ENCODE results near the gene DDX41.

DDX41 gene

GRCh38 chr5:177545487-177546257 lies 28.9 kb upstream of the DDX41 start:
- Histone ChIP-seq H3K4me3 (ENCODE audit: insufficient read length, low read depth) (no peak overlapping the region), H3K9ac (ENCODE audit: insufficient read length, low read depth) (no peak overlapping the region), H3K9me3 (ENCODE audit: insufficient read depth, low read length) (no peaks in the 10 kb centered on the region), H3K4me1 (ENCODE audit: insufficient read depth, insufficient read length) (peaks cover 6% of the 10 kb centered on the region), H3K36me3 (ENCODE audit: insufficient read depth, insufficient read length, low read length) (peaks cover 41% of the 10 kb centered on the region), H3K27me3 (ENCODE audit: insufficient read depth, insufficient read length) (no peaks in the 10 kb centered on the region)
- TF ChIP-seq ZNF274 (IDR thresholded peaks at IDR 0.05; ENCODE audit: low read depth, low read length): no peak
- TF ChIP-seq SUZ12 (IDR thresholded peaks at IDR 0.05; ENCODE audit: extremely low read depth, insufficient read depth, insufficient read length): no peak
- no peak for TF ChIP-seq YY1 (IDR thresholded peaks at IDR 0.05; ENCODE audit: insufficient read depth, insufficient read length)
- DNase-seq (ENCODE audit: low read depth, low spot score): no peak

GRCh38 chr5:177542816-177543465 lies 26.2 kb upstream of the DDX41 start:
- Histone ChIP-seq H3K36me3 (ENCODE audit: insufficient read depth, insufficient read length, low read length) (peaks cover 43% of the 10 kb centered on the region), H3K4me1 (ENCODE audit: insufficient read depth, insufficient read length) (peaks cover 14% of the 10 kb centered on the region), H3K9ac (ENCODE audit: insufficient read length, low read depth) (no peak overlapping the region), H3K9me3 (ENCODE audit: insufficient read depth, low read length) (no peaks in the 10 kb centered on the region), H3K27me3 (ENCODE audit: insufficient read depth, insufficient read length) (no peaks in the 10 kb centered on the region), H3K4me3 (ENCODE audit: insufficient read length, low read depth) (no peak overlapping the region)
- no peak for TF ChIP-seq ZNF274 (IDR thresholded peaks at IDR 0.05; ENCODE audit: low read depth, low read length)
- no peak for TF ChIP-seq SUZ12 (IDR thresholded peaks at IDR 0.05; ENCODE audit: extremely low read depth, insufficient read depth, insufficient read length)
- DNase-seq (ENCODE audit: low read depth, low spot score): no peak

DNA sequence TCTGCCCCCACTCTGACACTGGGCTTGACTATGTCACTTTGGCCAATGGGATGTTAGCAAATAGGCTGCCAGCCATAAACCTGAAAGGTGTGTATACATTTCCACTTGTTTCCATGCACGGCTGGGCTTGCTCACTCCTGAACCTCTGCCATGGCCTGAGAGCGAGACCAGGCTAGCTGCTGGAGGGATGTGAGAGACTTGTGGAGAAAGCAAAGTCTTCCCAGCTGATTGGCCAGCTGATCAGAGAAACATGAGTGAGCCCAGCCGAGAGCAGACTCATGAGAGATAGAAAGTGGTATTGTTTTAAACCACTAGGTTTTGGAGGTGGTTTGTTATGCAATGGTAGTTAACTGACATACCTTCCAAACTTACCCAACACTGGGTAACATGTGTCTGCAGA lies 23.7 kb upstream of the DDX41 start:
- DNase-seq (ENCODE audit: low read depth, low spot score): no peak
- H3K4me1 ChIP-seq (ENCODE audit: insufficient read depth, insufficient read length): peaks cover 8% of the 10 kb centered on the region
- H3K36me3 ChIP-seq (ENCODE audit: insufficient read depth, insufficient read length, low read length): peaks cover 64% of the 10 kb centered on the region
- no peaks in the 10 kb centered on the region for H3K9me3 ChIP-seq (ENCODE audit: insufficient read depth, low read length)
- no peak overlapping the region for H3K9ac ChIP-seq (ENCODE audit: insufficient read length, low read depth)
- no peaks in the 10 kb centered on the region for H3K27me3 ChIP-seq (ENCODE audit: insufficient read depth, insufficient read length)
- H3K4me3 ChIP-seq (ENCODE audit: insufficient read length, low read depth): no peak overlapping the region
- TF ChIP-seq ZNF274 (IDR thresholded peaks at IDR 0.05; ENCODE audit: low read depth, low read length): no peak
- TF ChIP-seq SUZ12 (IDR thresholded peaks at IDR 0.05; ENCODE audit: extremely low read depth, insufficient read depth, insufficient read length): no peak

- TF ChIP-seq YY1 (IDR thresholded peaks at IDR 0.05; ENCODE audit: insufficient read depth, insufficient read length): no peak
- no peak for TF ChIP-seq SUZ12 (IDR thresholded peaks at IDR 0.05; ENCODE audit: extremely low read depth, insufficient read depth, insufficient read length)
- no peak for TF ChIP-seq ZNF274 (IDR thresholded peaks at IDR 0.05; ENCODE audit: low read depth, low read length)
- DNase-seq (ENCODE audit: low read depth, low spot score): no peak
- H3K9ac ChIP-seq (ENCODE audit: insufficient read length, low read depth): no peak overlapping the region
- H3K27me3 ChIP-seq (ENCODE audit: insufficient read depth, insufficient read length): no peaks in the 10 kb centered on the region
- peaks cover 8% of the 10 kb centered on the region for H3K4me1 ChIP-seq (ENCODE audit: insufficient read depth, insufficient read length)
- peaks cover 75% of the 10 kb centered on the region for H3K36me3 ChIP-seq (ENCODE audit: insufficient read depth, insufficient read length, low read length)
- H3K9me3 ChIP-seq (ENCODE audit: insufficient read depth, low read length): no peaks in the 10 kb centered on the region
- H3K4me3 ChIP-seq (ENCODE audit: insufficient read length, low read depth): no peak overlapping the region
Measured at GRCh38 chr5:177539411-177539810, 22.6 kb upstream of the DDX41 start.

- H3K9me3 ChIP-seq (ENCODE audit: insufficient read depth, low read length): no peaks in the 10 kb centered on the region
- H3K4me3 ChIP-seq (ENCODE audit: insufficient read length, low read depth): no peak overlapping the region
- DNase-seq (ENCODE audit: low read depth, low spot score): no peak
- peaks cover 79% of the 10 kb centered on the region for H3K36me3 ChIP-seq (ENCODE audit: insufficient read depth, insufficient read length, low read length)
- H3K27me3 ChIP-seq (ENCODE audit: insufficient read depth, insufficient read length): no peaks in the 10 kb centered on the region
- TF ChIP-seq SUZ12 (IDR thresholded peaks at IDR 0.05; ENCODE audit: extremely low read depth, insufficient read depth, insufficient read length): no peak
- no peak for TF ChIP-seq YY1 (IDR thresholded peaks at IDR 0.05; ENCODE audit: insufficient read depth, insufficient read length)
- TF ChIP-seq ZNF274 (IDR thresholded peaks at IDR 0.05; ENCODE audit: low read depth, low read length): no peak
- H3K4me1 ChIP-seq (ENCODE audit: insufficient read depth, insufficient read length): peaks cover 8% of the 10 kb centered on the region
- no peak overlapping the region for H3K9ac ChIP-seq (ENCODE audit: insufficient read length, low read depth)
Measured at GRCh38 chr5:177538876-177539275, 22.1 kb upstream of the DDX41 start.

- H3K4me3 ChIP-seq (ENCODE audit: insufficient read length, low read depth): no peak overlapping the region
- H3K4me1 ChIP-seq (ENCODE audit: insufficient read depth, insufficient read length): peaks cover 8% of the 10 kb centered on the region
- H3K9ac ChIP-seq (ENCODE audit: insufficient read length, low read depth): peak overlapping the region; percentile 13
- DNase-seq (ENCODE audit: low read depth, low spot score): no peak
- H3K27me3 ChIP-seq (ENCODE audit: insufficient read depth, insufficient read length): no peaks in the 10 kb centered on the region
- no peaks in the 10 kb centered on the region for H3K9me3 ChIP-seq (ENCODE audit: insufficient read depth, low read length)
- TF ChIP-seq YY1 (IDR thresholded peaks at IDR 0.05; ENCODE audit: insufficient read depth, insufficient read length) (no peak), ZNF274 (IDR thresholded peaks at IDR 0.05; ENCODE audit: low read depth, low read length) (no peak), SUZ12 (IDR thresholded peaks at IDR 0.05; ENCODE audit: extremely low read depth, insufficient read depth, insufficient read length) (no peak)
- H3K36me3 ChIP-seq (ENCODE audit: insufficient read depth, insufficient read length, low read length): peaks cover 81% of the 10 kb centered on the region
Measured at GRCh38 chr5:177537389-177538361, 20.9 kb upstream of the DDX41 start.

Data from NT2/D1 (cell line).